PFSK-1 (cell line): ENCODE measurements around the gene CBX8.

Experiments
- POLR2AphosphoS5 ChIP-seq: IDR thresholded peaks from 2 replicates; pipeline ENCODE4 v1.6.1; 2012; ENCODE audit warnings: low read depth, mild to moderate bottlenecking, control low read depth, low read length, moderate library complexity
- TAF1 ChIP-seq: IDR thresholded peaks from 2 replicates; pipeline ENCODE4 v1.6.1; 2012; ENCODE audit warnings: low read length, control low read depth, borderline replicate concordance; ENCODE audit not compliant: insufficient read depth

DNA sequence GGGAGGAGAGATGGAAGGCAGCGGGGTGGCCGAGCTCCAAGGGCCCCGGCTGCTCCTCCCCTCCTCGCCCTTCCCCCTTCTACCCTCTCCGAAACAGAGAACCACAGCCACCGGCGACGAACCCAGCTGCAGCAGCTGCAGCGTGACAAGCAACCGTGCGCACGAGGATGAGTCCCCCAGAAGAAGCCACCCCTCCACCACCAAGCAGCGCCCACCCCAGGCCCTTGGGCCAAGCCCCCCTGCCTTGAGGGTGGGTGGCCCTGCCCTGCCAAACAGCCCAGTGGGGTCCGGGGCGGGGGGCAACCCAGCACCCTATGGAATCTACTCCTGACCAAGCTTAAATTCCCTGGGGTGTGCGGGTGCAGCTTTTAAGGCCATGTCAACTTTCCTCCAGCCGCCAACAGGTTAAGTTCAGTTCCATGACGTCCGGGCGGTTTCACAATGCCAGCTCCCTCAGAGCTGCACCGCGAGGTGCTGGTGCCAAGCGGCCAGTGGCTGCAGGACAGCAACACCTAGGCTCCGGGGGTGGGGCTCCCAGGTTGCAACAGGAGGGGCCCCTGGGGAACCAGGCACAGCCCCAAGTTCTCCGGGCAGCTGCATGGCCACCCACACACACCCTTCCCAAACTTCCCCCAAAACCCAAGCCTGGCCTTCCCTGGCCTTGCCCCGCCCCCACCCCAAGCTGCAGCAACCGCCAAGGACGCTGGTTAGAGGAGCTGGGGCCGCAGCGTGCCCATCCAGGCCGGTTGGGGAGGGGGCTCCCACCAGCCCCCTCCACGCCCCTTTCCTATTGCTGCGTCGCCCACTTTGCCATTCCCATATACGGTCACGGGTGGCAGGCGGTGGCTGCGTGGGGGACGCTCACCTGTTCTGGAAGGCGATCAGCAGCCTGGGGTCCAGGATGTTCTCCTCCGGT is 40.4 kb upstream of the CBX8 start:
- no peak for TF ChIP-seq POLR2AphosphoS5
- no peak for TF ChIP-seq TAF1
